SK-N-SH (cell line): ENCODE results near the gene PCNX3. TPM values are rescaled to one million over a fixed set of nuclear protein-coding genes. Genes with fewer than 3 reads are reported as not detected.

Source experiments
- CTCF ChIA-PET: fragments of 300-600, 350-600 bp; formaldehyde crosslinking; extraction: SDS; loops from one replicate; lab custom pipeline; 2021; lab: Yijun Ruan, JAX
- POLR2A ChIA-PET: fragments of 350-600 bp; sonication (Branson Sonifier 250); formaldehyde crosslinking; extraction: SDS; loops from one replicate; lab custom pipeline; 2020; ENCODE audit warnings: antibody characterized with exemption, inconsistent platforms; lab: Yijun Ruan, JAX
- DNase-seq: peaks from one replicate; pipeline ENCODE4 v3.0.0; 2012
- H2AFZ ChIP-seq: fragments of 200-600 bp; sonication (generic); 2 replicates; pipeline ENCODE4 v1.8.1; 2016; ENCODE audit warnings: antibody characterized with exemption, mild to moderate bottlenecking, low read depth
- H3F3A ChIP-seq: fragments of 200-600 bp; sonication (generic); replicated peaks from 2 replicates; pipeline ENCODE3; 2016; ENCODE audit warnings: antibody characterized with exemption, mild to moderate bottlenecking; ENCODE audit not compliant: insufficient read depth
- H3K27ac ChIP-seq, 2 experiments: fragments of 200-500 bp in 1 of 2; fragments of 200-600 bp in 1 of 2; sonication (Bioruptor generic) in 1 of 2; sonication (generic), shearing (Covaris generic) in 1 of 2; 2 replicates each; pipeline versions ENCODE4 v1.5.1 to v1.6.1; 2014 to 2016; ENCODE audit warnings: low read depth in 2 of 2, inconsistent platforms in 1 of 2, low read length in 1 of 2, mild to moderate bottlenecking in 1 of 2, mixed read lengths in 1 of 2
- H3K27me3 ChIP-seq: fragments of 200-600 bp; sonication (generic), shearing (Covaris generic); 2 replicates; pipeline ENCODE4 v1.6.1; 2016; ENCODE audit warnings: mixed run types; ENCODE audit not compliant: insufficient read depth
- H3K36me3 ChIP-seq, 2 experiments: fragments of 200-500 bp in 1 of 2; fragments of 200-600 bp in 1 of 2; sonication (Bioruptor generic) in 1 of 2; sonication (generic) in 1 of 2; replicated peaks in 1 of 2; 2 replicates each; pipeline versions ENCODE3 to v1.5.1; 2014 to 2016; ENCODE audit warnings: low read length in 1 of 2, mild to moderate bottlenecking in 1 of 2; ENCODE audit not compliant: insufficient read depth in 2 of 2, control insufficient read depth in 1 of 2
- H3K4me1 ChIP-seq, 2 experiments: fragments of 200-500 bp in 1 of 2; fragments of 200-600 bp in 1 of 2; sonication (Bioruptor generic) in 1 of 2; sonication (generic), shearing (Covaris generic) in 1 of 2; 2 replicates each; pipeline versions ENCODE4 v1.5.1 to v1.6.1; 2014 to 2016; ENCODE audit warnings: low read depth in 1 of 2, low read length in 1 of 2, mixed run types in 1 of 2; ENCODE audit not compliant: insufficient read depth in 2 of 2, control insufficient read depth in 1 of 2
- H3K4me2 ChIP-seq: fragments of 200-600 bp; sonication (generic), shearing (Covaris generic); 2 replicates; pipeline ENCODE4 v1.6.1; 2017; ENCODE audit warnings: mixed run types
- H3K4me3 ChIP-seq, 2 experiments: fragments of 200-500 bp in 1 of 2; fragments of 200-600 bp in 1 of 2; sonication (Bioruptor generic) in 1 of 2; sonication (generic), shearing (Covaris generic) in 1 of 2; 2 replicates each; pipeline versions ENCODE4 v1.5.1 to v1.8.1; 2014 to 2016; ENCODE audit warnings: low read depth in 2 of 2, inconsistent platforms in 1 of 2, low read length in 1 of 2, mild to moderate bottlenecking in 1 of 2, mixed read lengths in 1 of 2, moderate library complexity in 1 of 2
- H3K79me2 ChIP-seq: fragments of 200-600 bp; sonication (generic); 2 replicates; pipeline ENCODE4 v1.8.1; 2017; ENCODE audit warnings: mild to moderate bottlenecking; ENCODE audit not compliant: insufficient read depth
- H3K9ac ChIP-seq: fragments of 200-600 bp; sonication (generic); 2 replicates; pipeline ENCODE4 v1.6.1; 2017; ENCODE audit warnings: mixed run types
- H3K9me2 ChIP-seq: fragments of 200-600 bp; sonication (generic); 2 replicates; pipeline ENCODE4 v1.6.1; 2017; ENCODE audit warnings: mixed run types
- H3K9me3 ChIP-seq: fragments of 200-600 bp; sonication (generic); 2 replicates; pipeline ENCODE4 v1.6.1; 2017; ENCODE audit warnings: mixed run types, mild to moderate bottlenecking, moderate library complexity
- H4K20me1 ChIP-seq: fragments of 200-600 bp; sonication (generic); 2 replicates; pipeline ENCODE4 v1.6.1; 2017; ENCODE audit warnings: mild to moderate bottlenecking, mixed run types; ENCODE audit not compliant: insufficient read depth
- ELF1 ChIP-seq: IDR thresholded peaks from 2 replicates; pipeline ENCODE4 v1.4.0; 2012
- EZH2phosphoT487 ChIP-seq: fragments of 200-600 bp; sonication (generic); IDR thresholded peaks from 2 replicates; pipeline ENCODE4 v1.6.1; 2017; ENCODE audit warnings: low read depth, mixed run types, mild to moderate bottlenecking, antibody characterized with exemption, moderate library complexity, borderline replicate concordance
- FOSL2 ChIP-seq: IDR thresholded peaks from 2 replicates; pipeline ENCODE4 v1.4.0; 2012; ENCODE audit warnings: low read depth, mild to moderate bottlenecking, moderate library complexity, borderline replicate concordance
- FOXJ3 ChIP-seq: sonication (generic); formaldehyde crosslinking; IDR thresholded peaks from 2 replicates; pipeline ENCODE4 v1.5.1; 2020; ENCODE audit warnings: mild to moderate bottlenecking, missing genetic modification reagents
- FOXM1 ChIP-seq: IDR thresholded peaks from 2 replicates; pipeline ENCODE4 v1.4.0; 2012; ENCODE audit warnings: low read depth, mild to moderate bottlenecking
- GATA2 ChIP-seq: sonication (generic); formaldehyde crosslinking; IDR thresholded peaks from 2 replicates; pipeline ENCODE4 v1.5.0; 2020; ENCODE audit warnings: mild to moderate bottlenecking, missing genetic modification reagents
- IRF3 ChIP-seq: fragments of 150-350 bp; IDR thresholded peaks from 2 replicates; pipeline ENCODE4 v1.6.1; 2016; ENCODE audit warnings: mild to moderate bottlenecking, low read depth, low read length
- JUND ChIP-seq: IDR thresholded peaks from 2 replicates; pipeline ENCODE4 v1.4.0; 2012
- MXI1 ChIP-seq: IDR thresholded peaks from 2 replicates; pipeline ENCODE4 v1.6.1; 2012; ENCODE audit warnings: mild to moderate bottlenecking, low read depth, low read length, improper control_type of control experiment
- RAD21 ChIP-seq: IDR thresholded peaks from 2 replicates; pipeline ENCODE4 v1.6.1; 2012; ENCODE audit warnings: mild to moderate bottlenecking, low read length
- REST ChIP-seq: IDR thresholded peaks from 2 replicates; pipeline ENCODE4 v1.6.1; 2012; ENCODE audit warnings: mild to moderate bottlenecking, low read depth, low read length, moderate library complexity
- RXRA ChIP-seq: IDR thresholded peaks from 2 replicates; pipeline ENCODE4 v1.4.0; 2012; ENCODE audit warnings: low read depth, mild to moderate bottlenecking, borderline replicate concordance
- SIN3A ChIP-seq: IDR thresholded peaks from 2 replicates; pipeline ENCODE4 v1.6.1; 2012; ENCODE audit warnings: low read depth, mild to moderate bottlenecking, low read length, moderate library complexity, borderline replicate concordance
- TAF1 ChIP-seq: IDR thresholded peaks from 2 replicates; pipeline ENCODE4 v1.6.1; 2012; ENCODE audit warnings: low read depth, mild to moderate bottlenecking, low read length, moderate library complexity, borderline replicate concordance
- TCF12 ChIP-seq: IDR thresholded peaks from 2 replicates; pipeline ENCODE4 v1.4.0; 2012
- YY1 ChIP-seq: IDR thresholded peaks from 2 replicates; pipeline ENCODE4 v1.4.0; 2012; ENCODE audit warnings: low read depth, mild to moderate bottlenecking
- WGBS: methylation state at CpG from one replicate; pipeline ENCODE4 v1.1.6; 2017; ENCODE audit warnings: low lambda C conversion rate; 5-methylcytosine and 5-hydroxymethylcytosine counted together
- polyA plus RNA-seq, 3 experiments: library from polyadenylated mRNA; depleted of rRNA; stranded (reverse); fragments of >200 nt; gene quantifications; 2 replicates each; pipeline ENCODE4 v1.2.3, GENCODE V29; 2012

Gene PCNX3
- polyA plus RNA-seq, 1 of the 3 experiments (the other 2 are of a cell fraction) = 33.7 TPM

GRCh38 chr11:65599955-65600246 lies 15.7 kb upstream of the PCNX3 start:
- Histone ChIP-seq H3K36me3 (peaks cover 23 to 35% of the 10 kb centered on the region in 2 experiments), H4K20me1 (no peaks in the 10 kb centered on the region), H3K4me1 (no peaks in the 10 kb centered on the region; a peak in 1 of 4 replicates), H3K9me2 (no peaks in the 10 kb centered on the region), H3K9ac (no peak overlapping the region), H3K4me3 (no peak overlapping the region), H3K27me3 (no peaks in the 10 kb centered on the region), H2AFZ (no peak overlapping the region), H3K4me2 (no peak overlapping the region), H3K27ac (no peak overlapping the region), H3K9me3 (no peaks in the 10 kb centered on the region), H3F3A (peaks cover 3% of the 10 kb centered on the region), H3K79me2 (no peaks in the 10 kb centered on the region)
- no peak for DNase-seq
- ChIA-PET CTCF (interaction anchor here (1.1 to 1.3 kb wide), 3 partner anchors 10 to 59 kb away, joined by 3 to 9 read pairs (median 3); no protein-coding TSS in a partner anchor), POLR2A (interaction anchor here (0.8 kb wide), 1 partner anchor 15 kb away, joined by 3 read pairs; the partner anchor contains the start of gene PCNX3)
- WGBS = 100% methylated on average over 6 of the region's 6 CpGs
- TF ChIP-seq TCF12 = no peak
- TF ChIP-seq IRF3 = no peak
- TF ChIP-seq RAD21 = no peak
- TF ChIP-seq JUND = no peak
- no peak for TF ChIP-seq YY1
- TF ChIP-seq ELF1 = no peak
- TF ChIP-seq TAF1 = no peak
- no peak for TF ChIP-seq GATA2 (CRISPR knock-in tag)
- no peak for TF ChIP-seq MXI1
- no peak for TF ChIP-seq RXRA
- TF ChIP-seq FOXJ3 (CRISPR knock-in tag) = no peak
- TF ChIP-seq FOXM1 = no peak
- TF ChIP-seq EZH2phosphoT487 = no peak
- TF ChIP-seq SIN3A = no peak
- TF ChIP-seq REST = no peak
- TF ChIP-seq FOSL2 = no peak
